ENCODE results near the gene TENM4.

The TENM4 gene

DNA sequence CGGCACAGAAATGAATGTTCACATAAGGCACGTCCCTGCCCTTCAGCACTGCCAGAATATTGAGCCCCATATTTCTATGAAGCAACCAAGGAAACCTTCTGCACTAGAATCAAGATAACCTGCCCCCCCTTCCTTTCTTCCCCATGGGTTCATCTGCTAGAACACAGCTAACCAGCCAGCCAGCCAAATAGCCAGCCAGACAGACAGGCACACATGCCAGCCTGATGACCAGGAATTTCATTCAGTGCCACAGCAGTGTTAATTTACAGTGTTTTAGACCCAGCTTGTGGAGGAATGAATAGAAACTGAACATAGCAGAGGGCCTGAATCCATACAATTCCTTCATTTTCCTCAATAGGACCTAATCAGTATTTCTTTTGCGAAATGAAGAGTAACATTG, 57.0 kb downstream of the TENM4 start:
- Histone ChIP-seq H3K27ac (no peak overlapping the region), H3K4me3 (no peak overlapping the region), H3K9ac (ENCODE audit: insufficient read length) (no peak overlapping the region), H3K36me3 (ENCODE audit: insufficient read depth, low read length) (no peaks in the 10 kb centered on the region), H3K9me3 (ENCODE audit: low read depth, low read length) (no peaks in the 10 kb centered on the region)
- no peak for TF ChIP-seq POLR2AphosphoS5 (IDR thresholded peaks at IDR 0.05; ENCODE audit: borderline replicate concordance, low read depth, low read length)
- no peak for TF ChIP-seq EZH2 (IDR thresholded peaks at IDR 0.05)
- no peak for TF ChIP-seq FOXP2 (optimal IDR thresholded peaks at IDR 0.05; ENCODE audit: control extremely low read depth, extremely low read length, insufficient read depth)
- DNase-seq (ENCODE audit: low read depth, low spot score) = no peak

DNA sequence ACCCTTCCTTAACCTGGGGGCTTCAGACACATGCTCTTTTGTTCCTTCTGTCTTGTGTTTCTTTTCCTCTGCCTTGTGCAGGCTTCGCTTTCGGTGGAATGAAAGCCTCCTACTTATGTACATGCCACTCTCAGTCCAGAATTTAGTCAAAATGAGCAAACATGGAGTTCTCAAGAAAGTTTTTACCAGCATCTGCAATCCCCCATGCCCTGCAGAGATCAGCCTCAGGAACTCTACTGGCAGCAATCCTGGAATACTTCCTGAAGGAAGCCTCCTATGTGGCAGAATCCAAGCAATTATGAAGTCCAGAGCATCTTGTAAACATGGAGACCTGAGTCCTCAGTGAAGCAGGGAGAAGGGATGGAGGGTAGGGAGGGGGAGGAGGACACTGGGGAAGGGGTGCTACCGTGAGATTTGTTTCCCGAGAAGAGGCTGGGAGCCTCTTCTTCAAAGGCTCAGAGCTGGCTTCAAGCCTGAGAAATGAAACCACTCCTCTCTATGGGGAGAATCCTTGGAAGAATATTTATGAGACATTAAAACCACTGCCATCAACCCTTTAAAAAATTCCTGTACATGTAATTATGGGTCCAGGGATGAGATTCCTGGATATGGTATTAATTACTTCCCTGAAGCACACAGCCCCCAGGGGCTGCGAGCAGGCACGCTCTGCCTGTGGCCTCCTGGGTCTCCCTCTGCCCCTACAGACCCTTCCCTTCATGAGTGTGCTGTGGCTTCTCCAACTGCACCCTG, 58.4 kb downstream of the TENM4 start:
- no peak for DNase-seq (ENCODE audit: low read depth, low spot score)
- no peak for TF ChIP-seq EZH2 (IDR thresholded peaks at IDR 0.05)
- TF ChIP-seq FOXP2 (optimal IDR thresholded peaks at IDR 0.05; ENCODE audit: control extremely low read depth, extremely low read length, insufficient read depth) = no peak
- TF ChIP-seq POLR2AphosphoS5 (IDR thresholded peaks at IDR 0.05; ENCODE audit: borderline replicate concordance, low read depth, low read length) = no peak

GRCh38 chr11:79381036-79381435, 59.8 kb downstream of the TENM4 start:
- no peak overlapping the region for H3K4me3 ChIP-seq
- TF ChIP-seq POLR2AphosphoS5 (IDR thresholded peaks at IDR 0.05; ENCODE audit: borderline replicate concordance, low read depth, low read length) (no peak), EZH2 (IDR thresholded peaks at IDR 0.05) (no peak), FOXP2 (optimal IDR thresholded peaks at IDR 0.05; ENCODE audit: control extremely low read depth, extremely low read length, insufficient read depth) (no peak)
- no peak overlapping the region for H3K27ac ChIP-seq

More for the DNA sequence above, 58.4 kb downstream of the TENM4 start:
- no peaks in the 10 kb centered on the region for H3K36me3 ChIP-seq (ENCODE audit: insufficient read depth, low read length)
- H3K4me3 ChIP-seq = no peak overlapping the region
- H3K9ac ChIP-seq (ENCODE audit: insufficient read length) = no peak overlapping the region
- no peak overlapping the region for H3K27ac ChIP-seq
- H3K9me3 ChIP-seq (ENCODE audit: low read depth, low read length) = no peaks in the 10 kb centered on the region

GRCh38 chr11:79377406-79377805, 63.4 kb downstream of the TENM4 start:
- Histone ChIP-seq H3K36me3 (ENCODE audit: insufficient read depth, low read length) (no peaks in the 10 kb centered on the region), H3K9me3 (ENCODE audit: low read depth, low read length) (no peaks in the 10 kb centered on the region), H3K9ac (ENCODE audit: insufficient read length) (no peak overlapping the region), H3K27ac (no peak overlapping the region), H3K4me3 (no peak overlapping the region)
- DNase-seq (ENCODE audit: low read depth, low spot score) = no peak
- TF ChIP-seq EZH2 (IDR thresholded peaks at IDR 0.05) (no peak), FOXP2 (optimal IDR thresholded peaks at IDR 0.05; ENCODE audit: control extremely low read depth, extremely low read length, insufficient read depth) (no peak), POLR2AphosphoS5 (IDR thresholded peaks at IDR 0.05; ENCODE audit: borderline replicate concordance, low read depth, low read length) (no peak)

More at GRCh38 chr11:79381036-79381435, 59.8 kb downstream of the TENM4 start:
- no peak overlapping the region for H3K9ac ChIP-seq (ENCODE audit: insufficient read length)
- DNase-seq (ENCODE audit: low read depth, low spot score) = no peak
- H3K9me3 ChIP-seq (ENCODE audit: low read depth, low read length) = no peaks in the 10 kb centered on the region
- H3K36me3 ChIP-seq (ENCODE audit: insufficient read depth, low read length) = no peaks in the 10 kb centered on the region

GRCh38 chr11:79375818-79376550, 64.8 kb downstream of the TENM4 start:
- Histone ChIP-seq H3K9ac (ENCODE audit: insufficient read length) (no peak overlapping the region), H3K36me3 (ENCODE audit: insufficient read depth, low read length) (no peaks in the 10 kb centered on the region), H3K27ac (no peak overlapping the region), H3K9me3 (ENCODE audit: low read depth, low read length) (no peaks in the 10 kb centered on the region), H3K4me3 (no peak overlapping the region)
- DNase-seq (ENCODE audit: low read depth, low spot score) = no peak
- TF ChIP-seq EZH2 (IDR thresholded peaks at IDR 0.05) = no peak

- Histone ChIP-seq H3K9me3 (ENCODE audit: low read depth, low read length) (no peaks in the 10 kb centered on the region), H3K4me3 (no peak overlapping the region), H3K9ac (ENCODE audit: insufficient read length) (no peak overlapping the region), H3K36me3 (ENCODE audit: insufficient read depth, low read length) (no peaks in the 10 kb centered on the region), H3K27ac (no peak overlapping the region)
- no peak for DNase-seq (ENCODE audit: low read depth, low spot score)
- no peak for TF ChIP-seq POLR2AphosphoS5 (IDR thresholded peaks at IDR 0.05; ENCODE audit: borderline replicate concordance, low read depth, low read length)
- TF ChIP-seq EZH2 (IDR thresholded peaks at IDR 0.05) = no peak
- no peak for TF ChIP-seq FOXP2 (optimal IDR thresholded peaks at IDR 0.05; ENCODE audit: control extremely low read depth, extremely low read length, insufficient read depth)
These were observed 66.1 kb downstream of the TENM4 start for GRCh38 chr11:79374727-79375126.

- no peak overlapping the region for H3K9ac ChIP-seq (ENCODE audit: insufficient read length)
- no peaks in the 10 kb centered on the region for H3K36me3 ChIP-seq (ENCODE audit: insufficient read depth, low read length)
- H3K9me3 ChIP-seq (ENCODE audit: low read depth, low read length) = no peaks in the 10 kb centered on the region
- no peak overlapping the region for H3K27ac ChIP-seq
- H3K4me3 ChIP-seq = no peak overlapping the region
- no peak for DNase-seq (ENCODE audit: low read depth, low spot score)
- TF ChIP-seq EZH2 (IDR thresholded peaks at IDR 0.05) (no peak), POLR2AphosphoS5 (IDR thresholded peaks at IDR 0.05; ENCODE audit: borderline replicate concordance, low read depth, low read length) (no peak), FOXP2 (optimal IDR thresholded peaks at IDR 0.05; ENCODE audit: control extremely low read depth, extremely low read length, insufficient read depth) (no peak)
These were observed 69.1 kb downstream of the TENM4 start for GRCh38 chr11:79371724-79372123.

DNA sequence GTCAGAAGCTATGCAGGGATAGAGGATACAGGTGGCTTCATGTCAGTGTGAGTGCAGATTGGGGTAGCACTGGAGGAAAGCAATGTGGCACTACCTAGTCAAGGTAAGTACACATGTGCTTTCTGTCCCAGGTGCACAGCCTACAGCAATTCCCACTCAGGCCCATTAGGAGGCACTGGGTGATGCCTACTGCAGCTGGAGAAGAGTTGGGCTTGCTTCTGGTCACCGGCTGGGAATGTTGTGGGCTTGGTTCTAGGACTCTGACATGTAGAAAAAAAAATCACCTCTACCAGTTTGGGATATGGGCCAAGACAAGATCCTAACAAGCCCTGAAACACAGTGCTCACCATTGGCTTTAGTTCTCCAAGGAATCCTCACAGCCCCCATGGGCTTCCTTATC, 69.7 kb downstream of the TENM4 start:
- TF ChIP-seq EZH2 (IDR thresholded peaks at IDR 0.05) (no peak), FOXP2 (optimal IDR thresholded peaks at IDR 0.05; ENCODE audit: control extremely low read depth, extremely low read length, insufficient read depth) (no peak), POLR2AphosphoS5 (IDR thresholded peaks at IDR 0.05; ENCODE audit: borderline replicate concordance, low read depth, low read length) (no peak)
- no peaks in the 10 kb centered on the region for H3K36me3 ChIP-seq (ENCODE audit: insufficient read depth, low read length)
- no peak overlapping the region for H3K4me3 ChIP-seq
- H3K27ac ChIP-seq = no peak overlapping the region
- H3K9me3 ChIP-seq (ENCODE audit: low read depth, low read length) = no peaks in the 10 kb centered on the region
- no peak overlapping the region for H3K9ac ChIP-seq (ENCODE audit: insufficient read length)
- DNase-seq (ENCODE audit: low read depth, low spot score) = no peak
